CD4-positive, alpha-beta T cell (primary cell): ENCODE data around the gene IFITM5. TPM values are rescaled to one million over a fixed set of nuclear protein-coding genes. Genes with fewer than 3 reads are reported as not detected.
A peak's percentile ranks its signal among the peaks of the same experiment; 100 is the strongest.

Experiments used
- ATAC-seq: fragments of 200-7000 bp; cut with Tn5 transposase; one replicate; pipeline ENCODE4 v1.10.0; 2022; ENCODE audit warnings: mild to moderate bottlenecking; ENCODE audit not compliant: poor library complexity
- CTCF ChIA-PET: fragments of 350-600 bp; sonication (Branson Sonifier 250); formaldehyde crosslinking; loops from one replicate; lab custom pipeline; 2021; ENCODE audit warnings: antibody characterized with exemption, inconsistent platforms; lab: Charles Lee
- POLR2A ChIA-PET: fragments of 350-600 bp; sonication (Branson Sonifier 250); formaldehyde crosslinking; loops from one replicate; lab custom pipeline; 2021; ENCODE audit warnings: antibody characterized with exemption, inconsistent platforms; lab: Charles Lee
- DNase-seq, 14 experiments: peaks; one replicate each; pipeline ENCODE4 v3.0.0-alpha.2; 2013 to 2020; ENCODE audit warnings: mixed read lengths in 2 of 14
- H3K27ac ChIP-seq, 2 donors: one replicate each; pipeline versions ENCODE4 v1.5.1 to v1.7.0; 2013; ENCODE audit warnings: low read length in 2 of 2, low read depth in 1 of 2, mild to moderate bottlenecking in 1 of 2
- H3K27me3 ChIP-seq, 2 experiments: 1 replicate in 1 of 2; 2 replicates in 1 of 2; pipeline versions ENCODE4 v1.6.1 to v1.7.0; 2013; ENCODE audit warnings: low read length in 2 of 2, control low read depth in 1 of 2, mild to moderate bottlenecking in 1 of 2, moderate library complexity in 1 of 2; ENCODE audit not compliant: insufficient read depth in 2 of 2, control insufficient read depth in 1 of 2
- H3K36me3 ChIP-seq: one replicate; pipeline ENCODE4 v1.6.1; 2013; ENCODE audit warnings: low read length, control low read depth; ENCODE audit not compliant: insufficient read depth
- H3K4me1 ChIP-seq: one replicate; pipeline ENCODE4 v1.6.1; 2013; ENCODE audit warnings: low read length, control low read depth; ENCODE audit not compliant: insufficient read depth
- H3K4me3 ChIP-seq: one replicate; pipeline ENCODE4 v1.5.1; 2013; ENCODE audit warnings: mild to moderate bottlenecking, low read length, moderate library complexity
- H3K9me3 ChIP-seq, 2 experiments: 1 replicate in 1 of 2; 2 replicates in 1 of 2; pipeline versions ENCODE4 v1.6.1 to v1.7.0; 2013; ENCODE audit warnings: low read length in 2 of 2, mild to moderate bottlenecking in 2 of 2, control low read depth in 1 of 2, moderate library complexity in 1 of 2; ENCODE audit not compliant: control insufficient read depth in 1 of 2, insufficient read depth in 1 of 2
- H3K27ac Mint-ChIP-seq: one replicate; pipeline ENCODE4 v1.8.0; 2020; ENCODE audit warnings: mixed read lengths
- H3K27me3 Mint-ChIP-seq: one replicate; pipeline ENCODE4 v1.8.0; 2021; ENCODE audit warnings: mixed read lengths
- H3K36me3 Mint-ChIP-seq: one replicate; pipeline ENCODE4 v1.8.0; 2021; ENCODE audit warnings: low read depth, mixed read lengths
- H3K4me1 Mint-ChIP-seq: one replicate; pipeline ENCODE4 v1.8.0; 2021; ENCODE audit warnings: low read depth, mixed read lengths
- H3K4me3 Mint-ChIP-seq: one replicate; pipeline ENCODE4 v1.8.0; 2020; ENCODE audit warnings: mild to moderate bottlenecking, mixed read lengths
- H3K9me3 Mint-ChIP-seq: one replicate; pipeline ENCODE4 v1.8.0; 2020; ENCODE audit warnings: mixed read lengths
- CTCF ChIP-seq: fragments of 200-600 bp; IDR thresholded peaks from one replicate; pipeline ENCODE4 v1.8.0; 2022; ENCODE audit warnings: antibody characterized with exemption, mild to moderate bottlenecking
- intact Hi-C, 2 experiments: fragments of 100-400 bp; cut with DNase I in 1 of 2; cut with micrococcal nuclease in 1 of 2; formaldehyde crosslinking; loops; one replicate each; pipeline versions ENCODE4 v1.15.1 to v1.9.0; 2023 to 2025; cut with DNase I, micrococcal nuclease
- total RNA-seq, 174 experiments: library from RNA in 2 of 174; stranded (reverse) in 2 of 174; gene quantifications; one replicate each; pipeline ENCODE4 v1.2.3 and lab custom pipeline; 2021 to 2026

The IFITM5 gene
- total RNA-seq, 2 experiments from 2014 or later: not detected

GRCh38 chr11:252666-253065 is 46.7 kb downstream of the IFITM5 start:
- no peak for TF ChIP-seq CTCF
- H3K9me3 ChIP-seq: no peaks in the 10 kb centered on the region
- H3K4me1 ChIP-seq: peaks cover 6% of the 10 kb centered on the region
- intact Hi-C loops: loop anchor here (2.0 to 5.0 kb wide), 6 partner anchors 26 to 200 kb away; partner anchors contain the start of genes BET1L (in 1 of the 2), NLRP6 (in 1 of the 2), PGGHG (in 1 of the 2) and PTDSS2 (in 1 of the 2)
- POLR2A ChIA-PET: interaction anchor here (3.3 to 3.6 kb wide), 2 partner anchors 27 to 36 kb away, joined by 31 to 51 read pairs; partner anchors contain the start of genes NLRP6 and PGGHG
- peaks cover 64% of the 10 kb centered on the region for H3K36me3 Mint-ChIP-seq
- no peak overlapping the region for H3K4me3 ChIP-seq
- no peak overlapping the region for H3K27ac Mint-ChIP-seq
- DNase-seq: no peak
- CTCF ChIA-PET: interaction anchor here (3.5 kb wide), 1 partner anchor 53 kb away, joined by 31 read pairs; the partner anchor contains the start of gene IFITM2
- H3K27me3 Mint-ChIP-seq: no peaks in the 10 kb centered on the region
- H3K27ac ChIP-seq: no peak overlapping the region
- no peak for ATAC-seq
- no peak overlapping the region for H3K4me3 Mint-ChIP-seq
- H3K4me1 Mint-ChIP-seq: peaks cover 13% of the 10 kb centered on the region
- H3K9me3 Mint-ChIP-seq: no peaks in the 10 kb centered on the region
- H3K27me3 ChIP-seq: no peaks in the 10 kb centered on the region
- peaks cover 57% of the 10 kb centered on the region for H3K36me3 ChIP-seq

- DNase-seq (peak in 2 of 14 experiments; percentile 17 to 38), ATAC-seq (no peak)
- H3K27me3 Mint-ChIP-seq: no peaks in the 10 kb centered on the region
- intact Hi-C loops: loop anchor here (2.0 to 5.0 kb wide), 8 partner anchors 17 to 201 kb away; partner anchors contain the start of genes BET1L (in 1 of the 2), PGGHG (in 1 of the 2), PTDSS2 (in 1 of the 2) and RIC8A (in 1 of the 2)
- no peak overlapping the region for H3K27ac ChIP-seq
- H3K36me3 Mint-ChIP-seq: peaks cover 75% of the 10 kb centered on the region
- peak overlapping the region; percentile 33 for H3K27ac Mint-ChIP-seq
- peaks cover 68% of the 10 kb centered on the region for H3K36me3 ChIP-seq
- H3K4me3 Mint-ChIP-seq: no peak overlapping the region
- ChIA-PET POLR2A (interaction anchor here (1.2 to 3.6 kb wide), 14 partner anchors 9 to 199 kb away, joined by 3 to 51 read pairs (median 8); partner anchors contain the start of genes BET1L, IFITM5, NLRP6 and PGGHG), CTCF (interaction anchor here (1.2 to 3.5 kb wide), 20 partner anchors 14 to 199 kb away, joined by 3 to 31 read pairs (median 10); partner anchors contain the start of genes IFITM2, PGGHG, PSMD13 and PTDSS2)
- H3K4me3 ChIP-seq: no peak overlapping the region
- H3K27me3 ChIP-seq: no peaks in the 10 kb centered on the region
- peaks cover 13% of the 10 kb centered on the region for H3K4me1 Mint-ChIP-seq
- H3K9me3 ChIP-seq: no peaks in the 10 kb centered on the region
- TF ChIP-seq CTCF: no peak
- H3K4me1 ChIP-seq: peaks cover 6% of the 10 kb centered on the region
- no peaks in the 10 kb centered on the region for H3K9me3 Mint-ChIP-seq
These were observed 47.8 kb downstream of the IFITM5 start for GRCh38 chr11:251550-251949.

- H3K9me3 Mint-ChIP-seq: no peaks in the 10 kb centered on the region
- H3K4me3 Mint-ChIP-seq: peak overlapping the region; percentile 20
- Histone ChIP-seq H3K9me3 (no peaks in the 10 kb centered on the region), H3K36me3 (peaks cover 76% of the 10 kb centered on the region), H3K27ac (no peak overlapping the region), H3K4me1 (peaks cover 6% of the 10 kb centered on the region), H3K4me3 (no peak overlapping the region), H3K27me3 (no peaks in the 10 kb centered on the region)
- H3K27ac Mint-ChIP-seq: peak overlapping the region; percentile 76
- ATAC-seq (peak; percentile 100), DNase-seq (peak; percentile 74 to 89 (median 82))
- intact Hi-C loops: loop anchor here (1.0 to 5.0 kb wide), 9 partner anchors 18 to 201 kb away; partner anchors contain the start of genes BET1L (in 1 of the 2), PGGHG (in 1 of the 2), PTDSS2 (in 1 of the 2) and RIC8A (in 1 of the 2)
- peak; percentile 78 for TF ChIP-seq CTCF
- CTCF ChIA-PET: interaction anchor here (0.6 to 3.5 kb wide), 33 partner anchors 10 to 268 kb away, joined by 3 to 31 read pairs (median 7); partner anchors contain the start of genes BET1L, IFITM2, PGGHG and PSMD13
- POLR2A ChIA-PET: interaction anchor here (0.8 to 3.6 kb wide), 17 partner anchors 8 to 200 kb away, joined by 3 to 51 read pairs (median 6); partner anchors contain the start of genes BET1L, IFITM5, NLRP6 and PGGHG
- H3K27me3 Mint-ChIP-seq: no peaks in the 10 kb centered on the region
- peaks cover 83% of the 10 kb centered on the region for H3K36me3 Mint-ChIP-seq
- peaks cover 13% of the 10 kb centered on the region for H3K4me1 Mint-ChIP-seq
These were observed 48.5 kb downstream of the IFITM5 start for GRCh38 chr11:250740-251299.
